ENCODE results near the gene TLX1. TPM values are rescaled to one million over a fixed set of nuclear protein-coding genes. Genes with fewer than 3 reads are reported as not detected.
A peak's percentile ranks its signal among the peaks of the same experiment; 100 is the strongest.

Gene TLX1
- total RNA-seq, 1 donor, result not detected

DNA sequence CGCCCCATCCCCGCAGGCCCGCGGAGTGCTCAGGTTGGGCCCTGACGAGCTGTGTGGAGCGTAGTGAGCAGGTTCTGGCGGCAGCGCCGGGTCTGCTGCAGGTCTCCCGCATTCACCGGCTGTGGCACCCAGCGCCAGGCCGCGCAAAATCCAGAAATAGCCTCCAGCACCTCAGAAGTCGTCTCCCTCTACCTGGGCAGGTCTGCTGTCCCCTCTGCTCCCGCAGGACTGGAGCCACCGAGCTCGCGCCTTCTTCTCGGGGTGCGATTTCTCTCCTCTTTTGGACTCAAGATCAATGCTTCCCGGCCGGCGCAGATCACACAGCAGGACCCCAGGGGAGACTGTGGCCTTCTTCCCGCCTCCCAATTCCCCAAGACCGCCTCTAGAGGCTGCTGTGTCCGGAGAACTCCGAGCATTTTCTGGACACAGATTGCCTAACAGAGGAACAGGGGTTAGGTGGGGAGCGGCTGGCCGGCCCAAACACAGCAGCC is 8.4 kb downstream of the TLX1 start:
- H3K36me3 ChIP-seq (ENCODE audit: insufficient read depth, low read length), result no peaks in the 10 kb centered on the region
- peaks cover 87% of the 10 kb centered on the region for H3K27me3 ChIP-seq (ENCODE audit: insufficient read depth, low read length)
- H2AFZ ChIP-seq (ENCODE audit: low read length), result no peak overlapping the region
- H3K9me3 ChIP-seq (ENCODE audit: low read depth, low read length), result no peaks in the 10 kb centered on the region
- H3K27ac ChIP-seq (ENCODE audit: low read depth, low read length), result no peak overlapping the region
- no peak overlapping the region for H3K4me2 ChIP-seq (ENCODE audit: insufficient read depth, low read length)
- no peaks in the 10 kb centered on the region for H4K20me1 ChIP-seq (ENCODE audit: insufficient read depth, low read length)
- peak; percentile 91 for DNase-seq (ENCODE audit: insufficient read length, low spot score, missing footprints)
- peaks cover 7% of the 10 kb centered on the region for H3K4me1 ChIP-seq (ENCODE audit: insufficient read depth, low read length)
- H3K79me2 ChIP-seq (ENCODE audit: insufficient read depth, low read length), result no peaks in the 10 kb centered on the region
- no peak overlapping the region for H3K4me3 ChIP-seq (ENCODE audit: insufficient read depth, low read length)
- TF ChIP-seq, protein P1, sequence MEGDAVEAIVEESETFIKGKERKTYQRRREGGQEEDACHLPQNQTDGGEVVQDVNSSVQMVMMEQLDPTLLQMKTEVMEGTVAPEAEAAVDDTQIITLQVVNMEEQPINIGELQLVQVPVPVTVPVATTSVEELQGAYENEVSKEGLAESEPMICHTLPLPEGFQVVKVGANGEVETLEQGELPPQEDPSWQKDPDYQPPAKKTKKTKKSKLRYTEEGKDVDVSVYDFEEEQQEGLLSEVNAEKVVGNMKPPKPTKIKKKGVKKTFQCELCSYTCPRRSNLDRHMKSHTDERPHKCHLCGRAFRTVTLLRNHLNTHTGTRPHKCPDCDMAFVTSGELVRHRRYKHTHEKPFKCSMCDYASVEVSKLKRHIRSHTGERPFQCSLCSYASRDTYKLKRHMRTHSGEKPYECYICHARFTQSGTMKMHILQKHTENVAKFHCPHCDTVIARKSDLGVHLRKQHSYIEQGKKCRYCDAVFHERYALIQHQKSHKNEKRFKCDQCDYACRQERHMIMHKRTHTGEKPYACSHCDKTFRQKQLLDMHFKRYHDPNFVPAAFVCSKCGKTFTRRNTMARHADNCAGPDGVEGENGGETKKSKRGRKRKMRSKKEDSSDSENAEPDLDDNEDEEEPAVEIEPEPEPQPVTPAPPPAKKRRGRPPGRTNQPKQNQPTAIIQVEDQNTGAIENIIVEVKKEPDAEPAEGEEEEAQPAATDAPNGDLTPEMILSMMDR (IDR thresholded peaks at IDR 0.05; ENCODE audit: extremely low read depth, low read depth, low read length), result peak; percentile 43

DNA sequence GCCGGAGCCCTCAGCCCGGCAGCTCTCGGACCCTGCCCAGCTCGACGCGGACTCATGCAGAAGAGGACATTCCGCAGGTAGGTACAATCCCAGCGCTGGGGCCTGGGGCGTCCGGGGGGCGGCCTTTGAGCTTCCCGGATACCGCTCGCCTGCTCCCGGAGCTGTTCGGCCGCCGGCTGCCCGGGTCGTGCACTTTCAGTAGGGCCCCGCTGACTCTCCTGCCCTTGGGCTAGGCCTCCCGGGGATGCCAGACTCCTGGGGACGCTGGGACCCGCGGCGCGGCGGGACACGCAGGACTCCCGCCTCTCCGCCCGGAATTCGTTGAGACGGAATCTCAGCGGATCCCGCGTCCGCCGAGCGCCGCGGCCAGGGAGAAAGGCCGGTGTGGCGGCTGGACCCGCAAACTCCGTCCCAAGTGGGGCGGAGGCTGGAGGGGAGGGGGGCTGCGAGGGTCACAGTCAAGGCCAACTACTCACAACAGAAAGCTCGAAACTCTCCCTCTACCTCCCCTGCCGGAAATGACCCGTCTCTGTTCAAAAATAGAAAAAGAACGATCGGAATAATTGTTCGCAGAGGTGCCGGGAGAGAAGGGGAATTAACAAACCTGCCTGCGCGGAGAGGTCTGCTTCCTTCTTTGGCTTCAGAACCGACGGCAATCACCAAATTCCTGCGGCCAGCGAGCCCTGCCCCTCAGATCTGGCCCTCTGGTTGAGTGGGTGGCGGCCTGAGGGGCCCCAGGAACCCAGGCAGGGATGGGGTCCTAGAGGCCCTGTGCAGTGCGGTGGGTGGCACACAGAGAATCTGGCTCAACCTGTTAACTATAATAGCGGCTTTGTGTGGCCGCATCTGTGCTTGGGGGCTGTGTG is 9.2 kb downstream of the TLX1 start:
- no peaks in the 10 kb centered on the region for H3K9me3 ChIP-seq (ENCODE audit: low read depth, low read length)
- no peaks in the 10 kb centered on the region for H3K36me3 ChIP-seq (ENCODE audit: insufficient read depth, low read length)
- peak; percentile 81 for DNase-seq (ENCODE audit: insufficient read length, low spot score, missing footprints)
- H3K4me2 ChIP-seq (ENCODE audit: insufficient read depth, low read length), result no peak overlapping the region
- H3K27me3 ChIP-seq (ENCODE audit: insufficient read depth, low read length), result peaks cover 87% of the 10 kb centered on the region
- no peak overlapping the region for H3K4me3 ChIP-seq (ENCODE audit: insufficient read depth, low read length)
- TF ChIP-seq, protein P1 (IDR thresholded peaks at IDR 0.05; ENCODE audit: extremely low read depth, low read depth, low read length), result no peak
- no peaks in the 10 kb centered on the region for H4K20me1 ChIP-seq (ENCODE audit: insufficient read depth, low read length)
- no peak overlapping the region for H3K27ac ChIP-seq (ENCODE audit: low read depth, low read length)
- H3K79me2 ChIP-seq (ENCODE audit: insufficient read depth, low read length), result no peaks in the 10 kb centered on the region
- peaks cover 7% of the 10 kb centered on the region for H3K4me1 ChIP-seq (ENCODE audit: insufficient read depth, low read length)
- no peak overlapping the region for H2AFZ ChIP-seq (ENCODE audit: low read length)

DNA sequence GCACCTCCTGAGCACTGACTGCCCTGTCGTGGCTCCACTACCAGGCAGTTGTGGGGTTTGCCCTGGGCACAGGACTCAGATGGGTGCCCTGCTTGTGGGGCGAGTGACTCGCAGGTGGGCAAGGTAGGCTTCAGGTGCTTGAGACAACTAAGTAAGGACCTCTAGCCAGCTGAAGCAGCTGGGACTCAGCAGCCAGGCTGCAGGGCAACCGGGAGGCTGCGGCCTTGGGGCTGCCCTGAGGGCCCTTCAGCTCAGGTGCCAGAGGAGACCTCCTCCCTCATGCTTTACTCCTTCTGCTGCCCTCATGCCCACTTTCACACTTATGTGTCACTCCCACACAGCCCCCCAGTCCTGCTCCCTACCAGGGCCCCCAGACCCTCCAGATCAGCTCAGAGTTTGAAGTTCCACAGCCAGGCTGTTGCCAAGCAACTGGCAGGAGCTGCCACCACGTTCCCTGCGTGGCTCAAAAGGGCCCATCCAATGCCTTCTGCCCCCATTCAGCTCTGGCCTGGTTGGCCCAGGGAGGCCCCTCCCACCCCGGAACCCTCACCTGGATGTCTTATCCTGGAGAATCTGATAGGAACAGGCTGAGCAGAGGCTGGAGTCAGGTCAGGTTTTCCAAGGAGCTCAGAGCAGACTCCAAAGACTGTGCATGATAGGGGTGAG is 10.0 kb downstream of the TLX1 start:
- Histone ChIP-seq H3K4me1 (ENCODE audit: insufficient read depth, low read length) (peaks cover 7% of the 10 kb centered on the region), H3K27ac (ENCODE audit: low read depth, low read length) (no peak overlapping the region), H3K4me2 (ENCODE audit: insufficient read depth, low read length) (no peak overlapping the region), H3K9me3 (ENCODE audit: low read depth, low read length) (no peaks in the 10 kb centered on the region), H3K4me3 (ENCODE audit: insufficient read depth, low read length) (no peak overlapping the region), H3K36me3 (ENCODE audit: insufficient read depth, low read length) (no peaks in the 10 kb centered on the region), H4K20me1 (ENCODE audit: insufficient read depth, low read length) (no peaks in the 10 kb centered on the region), H3K27me3 (ENCODE audit: insufficient read depth, low read length) (peaks cover 87% of the 10 kb centered on the region), H2AFZ (ENCODE audit: low read length) (no peak overlapping the region), H3K79me2 (ENCODE audit: insufficient read depth, low read length) (no peaks in the 10 kb centered on the region)
- peak; percentile 59 for DNase-seq (ENCODE audit: insufficient read length, low spot score, missing footprints)
- TF ChIP-seq, protein P1 (IDR thresholded peaks at IDR 0.05; ENCODE audit: extremely low read depth, low read depth, low read length), result no peak
